Erythroblast (primary cell): ENCODE measurements around the gene ABCA3.

Experiments
- DNase-seq, 2 experiments: peaks; one replicate each; lab custom pipeline; 2025; lab: John Stamatoyannopoulos, UW
- GATA1 ChIP-seq: IDR thresholded peaks from 2 replicates; pipeline ENCODE4 v1.6.1; 2011; ENCODE audit warnings: low read depth, mild to moderate bottlenecking, control low read depth, low read length, moderate library complexity
- POLR2A ChIP-seq: IDR thresholded peaks from 2 replicates; pipeline ENCODE4 v1.6.1; 2011; ENCODE audit warnings: mild to moderate bottlenecking, low read length

The ABCA3 gene

GRCh38 chr16:2232094-2232990 lies 108.2 kb downstream of the ABCA3 start:
- no peak for TF ChIP-seq GATA1
- no peak for TF ChIP-seq POLR2A
- DNase-seq = no peak

- DNase-seq = no peak
- no peak for TF ChIP-seq GATA1
- TF ChIP-seq POLR2A = no peak
Measured at GRCh38 chr16:2231016-2231931, 109.3 kb downstream of the ABCA3 start.

- DNase-seq = no peak
- TF ChIP-seq POLR2A (no peak), GATA1 (no peak)
Measured at GRCh38 chr16:2230376-2230775, 110.2 kb downstream of the ABCA3 start.

GRCh38 chr16:2229632-2230250 lies 110.8 kb downstream of the ABCA3 start:
- DNase-seq = no peak
- TF ChIP-seq POLR2A = no peak
- TF ChIP-seq GATA1 = no peak

- DNase-seq = no peak
- TF ChIP-seq GATA1 = no peak
Measured at GRCh38 chr16:2229091-2229490, 111.4 kb downstream of the ABCA3 start.

- DNase-seq = no peak
- TF ChIP-seq GATA1 (no peak), POLR2A (no peak)
Measured at GRCh38 chr16:2228161-2228824, 112.2 kb downstream of the ABCA3 start.

GRCh38 chr16:2226918-2227317 lies 113.6 kb downstream of the ABCA3 start:
- TF ChIP-seq POLR2A = no peak
- no peak for TF ChIP-seq GATA1
- no peak for DNase-seq

GRCh38 chr16:2226245-2226793 lies 114.2 kb downstream of the ABCA3 start:
- no peak for TF ChIP-seq GATA1
- TF ChIP-seq POLR2A = no peak
- no peak for DNase-seq
